ENCODE data around the gene CYB561D2.

Gene CYB561D2

GRCh38 chr3:50340448-50341329, 10.0 kb upstream of the CYB561D2 start, which contains the start of gene RASSF1:
TSS of gene RASSF1 (minus strand) at chr3:50340836. CDS start at chr3:50340805, 31 bp downstream.
- Histone ChIP-seq H2AFZ (ENCODE audit: low read length) (no peak within 1 kb of the TSS), H3K36me3 (ENCODE audit: insufficient read depth, low read length) (peaks cover 4% of the 10 kb centered on the region; the same call in 1 of the 2 replicates), H3K27ac (ENCODE audit: low read depth, low read length, poor library complexity, severe bottlenecking) (no peak within 1 kb of the TSS), H3K4me1 (ENCODE audit: insufficient read depth, low read length, severe bottlenecking) (peaks cover 52% of the 10 kb centered on the region), H3K4me3 (ENCODE audit: low read depth, low read length, poor library complexity, severe bottlenecking) (peak within 1 kb of the TSS; percentile 58), H3K9ac (ENCODE audit: low read length) (peak within 1 kb of the TSS; percentile 53), H3K27me3 (ENCODE audit: insufficient read depth, low read length) (no peaks in the 10 kb centered on the region), H4K20me1 (ENCODE audit: insufficient read depth, low read length) (no peaks in the 10 kb centered on the region), H3F3A (ENCODE audit: insufficient read depth, low read length) (0 out of 2 replicates have a peak, but pooled peaks cover 5% of the 10 kb centered on the region), H3K4me2 (ENCODE audit: low read length) (peak within 1 kb of the TSS; percentile 76), H3K9me2 (ENCODE audit: low read depth, low read length) (no peaks in the 10 kb centered on the region), H3K79me2 (ENCODE audit: insufficient read depth, low read length) (peaks cover 12% of the 10 kb centered on the region), H3K9me3 (ENCODE audit: low read length) (no peaks in the 10 kb centered on the region)
- TF ChIP-seq CTCF (IDR thresholded peaks at IDR 0.05; ENCODE audit: low read length) = no peak
- no peak for TF ChIP-seq EZH2 (IDR thresholded peaks at IDR 0.05; ENCODE audit: borderline replicate concordance, low read length)

GRCh38 chr3:50341537-50341936, 9.1 kb upstream of the CYB561D2 start:
- 0 out of 2 replicates have a peak, but pooled peaks cover 5% of the 10 kb centered on the region for H3F3A ChIP-seq (ENCODE audit: insufficient read depth, low read length)
- peaks cover 3% of the 10 kb centered on the region for H3K79me2 ChIP-seq (ENCODE audit: insufficient read depth, low read length)
- no peak overlapping the region for H2AFZ ChIP-seq (ENCODE audit: low read length)
- no peaks in the 10 kb centered on the region for H3K9me3 ChIP-seq (ENCODE audit: low read length)
- H3K4me3 ChIP-seq (ENCODE audit: low read depth, low read length, poor library complexity, severe bottlenecking) = peak overlapping the region; percentile 58
- no peaks in the 10 kb centered on the region for H4K20me1 ChIP-seq (ENCODE audit: insufficient read depth, low read length)
- H3K36me3 ChIP-seq (ENCODE audit: insufficient read depth, low read length) = peaks cover 3% of the 10 kb centered on the region; the same call in 1 of the 2 replicates
- TF ChIP-seq EZH2 (IDR thresholded peaks at IDR 0.05; ENCODE audit: borderline replicate concordance, low read length) = no peak
- TF ChIP-seq CTCF (IDR thresholded peaks at IDR 0.05; ENCODE audit: low read length) = no peak
- H3K27me3 ChIP-seq (ENCODE audit: insufficient read depth, low read length) = no peaks in the 10 kb centered on the region
- H3K4me1 ChIP-seq (ENCODE audit: insufficient read depth, low read length, severe bottlenecking) = peaks cover 48% of the 10 kb centered on the region
- no peaks in the 10 kb centered on the region for H3K9me2 ChIP-seq (ENCODE audit: low read depth, low read length)
- no peak overlapping the region for H3K27ac ChIP-seq (ENCODE audit: low read depth, low read length, poor library complexity, severe bottlenecking)
- no peak overlapping the region; the same call in 1 of the 2 replicates for H3K9ac ChIP-seq (ENCODE audit: low read length)
- peak overlapping the region; percentile 76; the same call in 1 of the 2 replicates for H3K4me2 ChIP-seq (ENCODE audit: low read length)

- no peak for TF ChIP-seq CTCF (IDR thresholded peaks at IDR 0.05; ENCODE audit: low read length)
- TF ChIP-seq EZH2 (IDR thresholded peaks at IDR 0.05; ENCODE audit: borderline replicate concordance, low read length) = no peak
- Histone ChIP-seq H3F3A (ENCODE audit: insufficient read depth, low read length) (0 out of 2 replicates have a peak, but pooled peaks cover 5% of the 10 kb centered on the region), H4K20me1 (ENCODE audit: insufficient read depth, low read length) (no peaks in the 10 kb centered on the region), H3K9me3 (ENCODE audit: low read length) (no peaks in the 10 kb centered on the region), H2AFZ (ENCODE audit: low read length) (no peak overlapping the region), H3K4me3 (ENCODE audit: low read depth, low read length, poor library complexity, severe bottlenecking) (no peak overlapping the region), H3K27me3 (ENCODE audit: insufficient read depth, low read length) (no peaks in the 10 kb centered on the region), H3K79me2 (ENCODE audit: insufficient read depth, low read length) (no peaks in the 10 kb centered on the region), H3K9ac (ENCODE audit: low read length) (no peak overlapping the region), H3K27ac (ENCODE audit: low read depth, low read length, poor library complexity, severe bottlenecking) (no peak overlapping the region), H3K4me2 (ENCODE audit: low read length) (no peak overlapping the region), H3K4me1 (ENCODE audit: insufficient read depth, low read length, severe bottlenecking) (peaks cover 48% of the 10 kb centered on the region), H3K9me2 (ENCODE audit: low read depth, low read length) (no peaks in the 10 kb centered on the region), H3K36me3 (ENCODE audit: insufficient read depth, low read length) (no peaks in the 10 kb centered on the region)
These were observed 8.5 kb upstream of the CYB561D2 start for GRCh38 chr3:50341996-50342650.
